ENCODE measurements around the gene DRAM1. TPM values are rescaled to one million over a fixed set of nuclear protein-coding genes. Genes with fewer than 3 reads are reported as not detected.

DRAM1 gene
- total RNA-seq, 1 experiment from 2014 or later, result 30.8 TPM

Small RNAs within 50 kb of the gene (small RNA-seq; reads per million reads assigned to genes)
- gene RNA5SP369 (0 reads per million in 2 experiments), gene RNU6-1183P (0 reads per million in 2 experiments)

Other genes starting within 250 kb of the DRAM1 start
- gene CHPT1, start 179.9 kb upstream of the DRAM1 start, total RNA-seq (2014; rRNA removed; shearing (Covaris generic)), result 83.3 and 86.0 TPM in 2 replicates
- 0.14 TPM in 1 of 2 replicates, not detected in the other for gene SYCP3, start 138.1 kb upstream of the DRAM1 start, total RNA-seq (2014; rRNA removed; shearing (Covaris generic))
- 11.6 and 17.6 TPM in 2 replicates for gene GNPTAB, start 46.6 kb upstream of the DRAM1 start, total RNA-seq (2014; rRNA removed; shearing (Covaris generic))
- gene WASHC3, start 184.4 kb downstream of the DRAM1 start, total RNA-seq (2014; rRNA removed; shearing (Covaris generic)), result 49.9 and 53.4 TPM in 2 replicates
- gene NUP37, start 242.5 kb downstream of the DRAM1 start, total RNA-seq (2014; rRNA removed; shearing (Covaris generic)), result 92.6 TPM in 2 replicates
- gene PARPBP, start 242.6 kb downstream of the DRAM1 start, total RNA-seq (2014; rRNA removed; shearing (Covaris generic)), result 38.2 and 43.4 TPM in 2 replicates

All from NCI-H460 (cell line).